Trophoblast cell (in vitro differentiated cells and primary cell): Measurements from ENCODE around the gene GPRC5B.

Experiments used
- DNase-seq, 2 donors: peaks; one replicate each; pipeline ENCODE4 v3.0.0-alpha.2; 2016
- H2AFZ ChIP-seq: 2 replicates; pipeline ENCODE4 v1.6.1; 2013; ENCODE audit warnings: low read length, moderate library complexity, mild to moderate bottlenecking; ENCODE audit not compliant: insufficient read depth, poor library complexity
- H2AK5ac ChIP-seq: 2 replicates; pipeline ENCODE4 v1.6.1; 2013; ENCODE audit warnings: mild to moderate bottlenecking, low read length
- H2BK120ac ChIP-seq: 2 replicates; pipeline ENCODE4 v1.6.1; 2013; ENCODE audit warnings: low read length, mild to moderate bottlenecking, moderate library complexity; ENCODE audit not compliant: insufficient read depth, poor library complexity
- H2BK12ac ChIP-seq: 2 replicates; pipeline ENCODE4 v1.6.1; 2013; ENCODE audit warnings: mild to moderate bottlenecking, low read length, moderate library complexity
- H2BK5ac ChIP-seq: 2 replicates; pipeline ENCODE4 v1.6.1; 2013; ENCODE audit warnings: low read length, low read depth, moderate library complexity, mild to moderate bottlenecking; ENCODE audit not compliant: poor library complexity
- H3K14ac ChIP-seq: 2 replicates; pipeline ENCODE4 v1.6.1; 2013; ENCODE audit warnings: mild to moderate bottlenecking, low read length
- H3K18ac ChIP-seq: 2 replicates; pipeline ENCODE4 v1.6.1; 2013; ENCODE audit warnings: mild to moderate bottlenecking, low read length
- H3K23ac ChIP-seq: 2 replicates; pipeline ENCODE4 v1.6.1; 2013; ENCODE audit warnings: low read length
- H3K27ac ChIP-seq: 2 replicates; pipeline ENCODE4 v1.5.1; 2013; ENCODE audit warnings: low read depth, mild to moderate bottlenecking, inconsistent platforms, low read length, moderate library complexity
- H3K27me3 ChIP-seq: 2 replicates; pipeline ENCODE4 v1.6.1; 2013; ENCODE audit warnings: inconsistent platforms, mild to moderate bottlenecking, low read length, moderate library complexity; ENCODE audit not compliant: insufficient read depth
- H3K36me3 ChIP-seq, 2 experiments: 1 replicate in 1 of 2; 2 replicates in 1 of 2; pipeline ENCODE4 v1.6.1; 2013; ENCODE audit warnings: low read length in 2 of 2, mild to moderate bottlenecking in 2 of 2, moderate library complexity in 1 of 2; ENCODE audit not compliant: insufficient read depth in 2 of 2, control insufficient read depth in 1 of 2
- H3K4ac ChIP-seq: 2 replicates; pipeline ENCODE4 v1.6.1; 2013; ENCODE audit warnings: low read depth, mild to moderate bottlenecking, low read length, moderate library complexity
- H3K4me1 ChIP-seq, 2 experiments: 1 replicate in 1 of 2; 2 replicates in 1 of 2; pipeline ENCODE4 v1.6.1; 2013; ENCODE audit warnings: low read length in 2 of 2, mild to moderate bottlenecking in 2 of 2, moderate library complexity in 1 of 2; ENCODE audit not compliant: insufficient read depth in 2 of 2, control insufficient read depth in 1 of 2
- H3K4me2 ChIP-seq: 2 replicates; pipeline ENCODE4 v1.6.1; 2013; ENCODE audit warnings: inconsistent platforms, mild to moderate bottlenecking, low read length, moderate library complexity
- H3K4me3 ChIP-seq: 2 replicates; pipeline ENCODE4 v1.5.1; 2013; ENCODE audit warnings: mild to moderate bottlenecking, low read depth, low read length, inconsistent platforms
- H3K79me1 ChIP-seq: one replicate; pipeline ENCODE4 v1.6.1; 2013; ENCODE audit warnings: low read length
- H3K79me2 ChIP-seq: 2 replicates; pipeline ENCODE4 v1.6.1; 2013; ENCODE audit warnings: low read length, mild to moderate bottlenecking; ENCODE audit not compliant: control insufficient read depth, insufficient read depth, poor library complexity
- H3K9ac ChIP-seq: 2 replicates; pipeline ENCODE4 v1.6.1; 2013; ENCODE audit warnings: mild to moderate bottlenecking, low read length
- H3K9me3 ChIP-seq: 2 replicates; pipeline ENCODE4 v1.6.1; 2013; ENCODE audit warnings: low read depth, mild to moderate bottlenecking, control low read depth, inconsistent platforms, low read length; ENCODE audit not compliant: insufficient read depth
- H4K12ac ChIP-seq: 2 replicates; pipeline ENCODE4 v1.6.1; 2013; ENCODE audit warnings: low read depth, mild to moderate bottlenecking, low read length, moderate library complexity
- H4K8ac ChIP-seq: 2 replicates; pipeline ENCODE4 v1.6.1; 2013; ENCODE audit warnings: low read depth, mild to moderate bottlenecking, low read length, moderate library complexity
- H4K91ac ChIP-seq: one replicate; pipeline ENCODE4 v1.6.1; 2013; ENCODE audit warnings: low read depth, mild to moderate bottlenecking, low read length, moderate library complexity
- WGBS: extraction: QIAGEN DNeasy Blood & Tissue Kit; methylation state at CpG from one replicate; pipeline ENCODE4 v1.1.7; 2013; ENCODE audit warnings: missing lambda C conversion rate; ENCODE audit not compliant: insufficient read length, insufficient coverage; ENCODE audit errors: extremely low coverage; 5-methylcytosine and 5-hydroxymethylcytosine counted together

Gene GPRC5B

DNA sequence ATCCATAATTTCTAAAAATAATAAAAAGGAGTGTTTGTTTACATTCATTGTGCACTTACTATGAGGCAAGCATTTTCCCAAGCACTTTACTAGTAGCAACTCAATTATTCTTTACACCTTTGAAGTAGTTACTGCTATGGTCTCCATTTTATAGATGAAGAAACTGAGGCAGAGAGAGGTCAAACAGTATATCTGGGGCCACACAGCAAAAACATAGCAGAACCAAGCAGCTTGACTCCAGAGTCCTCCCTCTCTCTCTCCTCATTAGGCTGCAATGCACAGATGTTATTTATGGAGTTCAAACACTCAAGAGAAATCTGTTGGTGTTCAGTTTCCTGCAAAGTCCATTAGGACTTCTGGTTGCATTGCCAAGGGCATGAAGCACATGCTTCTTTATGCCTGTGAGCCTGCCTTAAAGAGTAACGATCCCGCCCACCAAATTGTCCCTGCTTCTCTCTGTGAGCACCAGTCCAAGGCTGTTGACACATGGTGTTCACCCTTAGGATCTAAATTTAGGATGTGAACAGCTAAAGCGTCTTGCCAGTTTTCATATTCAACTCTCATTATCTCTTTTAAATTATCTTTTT is 44.0 kb downstream of the GPRC5B start:
- Histone ChIP-seq H2AFZ (no peak overlapping the region), H4K12ac (no peak overlapping the region), H2AK5ac (no peak overlapping the region), H3K27me3 (no peaks in the 10 kb centered on the region), H3K4me1 (no peaks in the 10 kb centered on the region), H3K79me1 (no peaks in the 10 kb centered on the region), H3K9me3 (no peaks in the 10 kb centered on the region), H2BK5ac (no peak overlapping the region), H3K27ac (no peak overlapping the region), H3K36me3 (no peaks in the 10 kb centered on the region), H4K8ac (no peak overlapping the region), H3K4ac (no peak overlapping the region), H4K91ac (no peak overlapping the region), H2BK120ac (no peak overlapping the region), H3K4me2 (no peak overlapping the region), H3K18ac (no peak overlapping the region), H3K23ac (no peak overlapping the region), H2BK12ac (no peak overlapping the region), H3K4me3 (no peak overlapping the region), H3K14ac (no peak overlapping the region), H3K9ac (no peak overlapping the region), H3K79me2 (no peaks in the 10 kb centered on the region)
- WGBS, result no CpG with 5 or more reads among the region's 3 CpGs
- no peak for DNase-seq

DNA sequence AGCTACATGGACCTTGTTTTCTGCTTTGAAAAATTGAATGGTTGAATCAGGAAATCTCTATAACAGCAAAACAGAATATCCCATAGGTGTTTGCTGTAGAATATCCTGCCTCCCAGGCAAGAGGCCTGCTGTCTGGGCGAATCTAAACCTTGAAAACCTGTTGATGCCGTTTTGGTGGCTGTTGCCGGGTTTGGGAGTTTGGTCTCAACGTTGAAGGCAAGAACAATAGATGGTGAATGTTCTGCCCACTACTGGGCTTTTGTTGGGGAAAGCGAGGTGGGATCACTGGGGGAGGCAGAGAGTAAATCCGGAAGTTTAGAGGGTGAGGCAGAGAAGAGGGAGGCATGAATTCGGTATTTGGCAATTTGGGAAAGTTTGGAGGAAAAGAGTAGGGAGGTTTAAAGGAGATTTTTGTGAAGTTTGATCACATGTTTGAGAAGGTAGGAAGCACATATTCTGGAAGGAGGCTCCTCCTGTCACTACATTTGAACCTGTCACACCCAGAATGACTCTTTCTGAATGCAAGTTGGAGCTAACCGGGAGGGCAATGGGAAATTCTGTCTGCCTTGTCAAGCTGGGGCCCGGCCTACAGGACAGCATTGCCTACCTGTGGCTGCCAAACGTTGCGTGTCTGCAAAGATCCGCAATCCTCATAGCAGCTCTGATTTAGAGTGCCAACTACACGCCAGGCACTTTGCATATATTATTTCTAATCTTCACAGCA is 46.5 kb downstream of the GPRC5B start:
- H2BK5ac ChIP-seq, result no peak overlapping the region
- H3K14ac ChIP-seq, result no peak overlapping the region
- no peaks in the 10 kb centered on the region for H3K36me3 ChIP-seq
- H3K27ac ChIP-seq, result no peak overlapping the region
- WGBS, result 100% methylated on average over 1 of the region's 13 CpGs
- no peaks in the 10 kb centered on the region for H3K4me1 ChIP-seq
- H4K8ac ChIP-seq, result no peak overlapping the region
- no peak overlapping the region for H3K4me3 ChIP-seq
- no peak overlapping the region for H3K9ac ChIP-seq
- DNase-seq, result no peak
- no peak overlapping the region for H3K23ac ChIP-seq
- H3K18ac ChIP-seq, result no peak overlapping the region
- no peak overlapping the region for H3K4ac ChIP-seq
- no peak overlapping the region for H2BK12ac ChIP-seq
- H4K12ac ChIP-seq, result no peak overlapping the region
- H3K27me3 ChIP-seq, result no peaks in the 10 kb centered on the region
- H3K9me3 ChIP-seq, result no peaks in the 10 kb centered on the region
- no peak overlapping the region for H2AK5ac ChIP-seq
- H3K79me1 ChIP-seq, result no peaks in the 10 kb centered on the region
- H4K91ac ChIP-seq, result no peak overlapping the region
- H3K4me2 ChIP-seq, result no peak overlapping the region
- H3K79me2 ChIP-seq, result no peaks in the 10 kb centered on the region
- H2BK120ac ChIP-seq, result no peak overlapping the region
- H2AFZ ChIP-seq, result no peak overlapping the region

DNA sequence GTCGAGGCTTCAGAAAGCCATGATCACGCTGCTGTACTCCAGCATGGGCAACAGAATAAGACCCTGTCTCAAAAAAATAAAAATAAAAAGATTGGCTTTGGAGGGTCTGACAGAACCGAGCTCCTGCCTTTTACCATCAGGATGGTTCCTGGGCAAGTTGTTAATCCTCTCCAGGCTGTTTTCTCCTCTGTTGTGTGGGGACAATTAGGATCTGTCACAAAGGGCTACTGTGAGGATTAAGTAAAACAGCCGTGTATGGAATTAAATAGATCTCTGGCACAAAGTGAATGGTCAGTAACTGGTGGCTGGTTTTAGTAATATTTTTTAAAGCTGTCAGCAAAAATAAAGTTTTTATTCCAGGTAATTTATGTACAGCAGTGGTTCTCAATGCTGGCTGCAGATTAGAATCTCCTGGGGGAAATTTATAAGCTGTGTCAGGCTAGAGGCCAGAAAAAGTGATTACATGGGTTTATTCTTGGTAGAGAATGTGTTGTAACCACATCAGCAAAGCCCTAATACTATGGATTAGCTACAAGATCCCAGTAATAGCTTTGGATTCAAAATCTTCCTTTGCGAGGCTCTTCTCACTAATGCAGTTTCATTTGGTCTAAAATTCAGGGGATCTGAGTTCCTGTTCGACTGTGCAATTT is 47.2 kb downstream of the GPRC5B start:
- Histone ChIP-seq H3K36me3 (no peaks in the 10 kb centered on the region), H3K14ac (no peak overlapping the region), H3K4ac (no peak overlapping the region), H3K4me1 (no peaks in the 10 kb centered on the region), H2BK5ac (no peak overlapping the region), H3K27ac (no peak overlapping the region), H3K4me2 (no peak overlapping the region), H3K18ac (no peak overlapping the region), H4K12ac (no peak overlapping the region), H3K27me3 (no peaks in the 10 kb centered on the region), H2AFZ (no peak overlapping the region), H2BK120ac (no peak overlapping the region), H4K8ac (no peak overlapping the region), H3K79me1 (no peaks in the 10 kb centered on the region), H3K4me3 (no peak overlapping the region), H2BK12ac (no peak overlapping the region), H2AK5ac (no peak overlapping the region), H3K79me2 (no peaks in the 10 kb centered on the region), H4K91ac (no peak overlapping the region), H3K9ac (no peak overlapping the region), H3K23ac (no peak overlapping the region), H3K9me3 (no peaks in the 10 kb centered on the region)
- no peak for DNase-seq
- no CpG with 5 or more reads among the region's 6 CpGs for WGBS

DNA sequence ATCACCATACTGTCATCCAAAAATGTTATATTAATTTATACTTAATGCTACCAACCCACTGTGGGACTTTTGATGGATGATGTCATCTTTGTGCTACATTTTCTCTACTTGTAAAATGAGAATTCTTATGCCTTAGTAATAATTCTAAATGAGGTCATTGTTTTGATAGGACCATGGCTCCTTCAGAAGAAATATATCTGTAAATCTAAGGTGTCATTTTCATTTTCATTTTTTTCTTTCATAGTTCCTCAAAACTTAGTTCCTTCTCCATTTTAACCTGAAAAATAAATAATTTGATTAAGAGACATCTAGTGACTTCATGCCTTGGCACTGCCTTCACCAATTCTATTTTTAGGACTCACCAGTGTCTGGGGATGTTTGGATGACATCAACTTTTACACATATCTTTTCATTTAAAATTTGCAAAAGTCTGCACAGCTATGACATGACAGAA is 48.7 kb downstream of the GPRC5B start:
- Histone ChIP-seq H3K79me2 (no peaks in the 10 kb centered on the region), H3K27ac (no peak overlapping the region), H3K14ac (no peak overlapping the region), H3K4me1 (no peaks in the 10 kb centered on the region), H2AFZ (no peak overlapping the region), H3K4me2 (no peak overlapping the region), H3K23ac (no peak overlapping the region), H4K8ac (no peak overlapping the region), H3K4me3 (no peak overlapping the region), H3K9me3 (no peaks in the 10 kb centered on the region), H2BK5ac (no peak overlapping the region), H3K79me1 (no peaks in the 10 kb centered on the region), H3K9ac (no peak overlapping the region), H2BK12ac (no peak overlapping the region), H3K18ac (no peak overlapping the region), H3K36me3 (no peaks in the 10 kb centered on the region), H4K91ac (no peak overlapping the region), H2AK5ac (no peak overlapping the region), H3K4ac (no peak overlapping the region), H2BK120ac (no peak overlapping the region), H4K12ac (no peak overlapping the region), H3K27me3 (no peaks in the 10 kb centered on the region)
- DNase-seq, result no peak
